ENCODE results near the gene LMNB1. TPM values are rescaled to one million over a fixed set of nuclear protein-coding genes. Genes with fewer than 3 reads are reported as not detected.
A peak's percentile ranks its signal among the peaks of the same experiment; 100 is the strongest.
"Not testable (repeated sequence)": the region's sequence is repeated elsewhere in the genome, so short reads cannot be mapped to it uniquely, and the experiment has no call there.

LMNB1 gene
- total and polyA plus RNA-seq, 11 donors = 0.27 to 27.8 (median 1.8) TPM

GRCh38 chr5:126849101-126849678 is 72.3 kb downstream of the LMNB1 start:
- no peak for TF ChIP-seq CTCF (IDR thresholded peaks at IDR 0.05)
- TF ChIP-seq POLR2A (IDR thresholded peaks at IDR 0.05) = no peak
- H3K4me1 ChIP-seq = peaks cover 0 to 65% (median 39%) of the 10 kb centered on the region in 12 donors
- no peak for DNase-seq
- 38 to 46% (median 46%) methylated on average over 3 of the region's 3 CpGs for WGBS, 4 donors
- H3K27ac ChIP-seq = peak overlapping the region in 3 of 12 donors; percentile 52 to 71 (median 58)
- H3K36me3 ChIP-seq = no peaks in the 10 kb centered on the region
- H3K27me3 ChIP-seq = no peaks in the 10 kb centered on the region
- peak in 2 of 4 donors; percentile 68 to 77 for ATAC-seq
- no peaks in the 10 kb centered on the region for H3K9me3 ChIP-seq
- intact Hi-C loops (cut with DNase I) = loop anchor here in 6 of 10 donors (5.0 kb wide), 2 partner anchors 183 to 193 kb away; partner anchors contain the start of gene MARCHF3 (in 4 of the 6)
- no peak overlapping the region for H3K4me3 ChIP-seq

- TF ChIP-seq POLR2A (IDR thresholded peaks at IDR 0.05) = no peak
- Histone ChIP-seq H3K27ac (peak overlapping the region; percentile 14 to 83 (median 56)), H3K9me3 (no peaks in the 10 kb centered on the region), H3K27me3 (no peaks in the 10 kb centered on the region), H3K36me3 (no peaks in the 10 kb centered on the region), H3K4me1 (peaks cover 0 to 62% (median 32%) of the 10 kb centered on the region in 12 donors), H3K4me3 (peak overlapping the region in 2 of 12 donors; percentile 11 to 13)
- DNase-seq (peak in 2 of 5 donors; percentile 25 to 39), ATAC-seq (peak; percentile 21 to 44 (median 36))
- WGBS, 4 donors = 46 to 59% (median 55%) methylated on average over 13 to 14 of the region's 14 CpGs
- intact Hi-C loops (cut with DNase I) = loop anchor here in 3 of 10 donors (10.0 kb wide), 1 partner anchor 183 kb away; the partner anchor contains the start of gene MARCHF3 (in 3 of the 3)
These were observed 74.6 kb downstream of the LMNB1 start for GRCh38 chr5:126851501-126852011.

GRCh38 chr5:126852091-126852571 is 75.2 kb downstream of the LMNB1 start:
- TF ChIP-seq POLR2A (IDR thresholded peaks at IDR 0.05) = no peak
- no peak for TF ChIP-seq CTCF (IDR thresholded peaks at IDR 0.05)
- intact Hi-C loops (cut with DNase I) = loop anchor here in 3 of 10 donors (10.0 kb wide), 1 partner anchor 183 kb away; the partner anchor contains the start of gene MARCHF3 (in 3 of the 3)
- 38 to 57% (median 50%) methylated on average over 4 of the region's 4 CpGs for WGBS, 4 donors
- H3K4me3 ChIP-seq = peak overlapping the region in 2 of 12 donors; percentile 11 to 13
- peaks cover 0 to 56% (median 32%) of the 10 kb centered on the region in 12 donors for H3K4me1 ChIP-seq
- peak; percentile 19 to 62 (median 48) for ATAC-seq
- DNase-seq = peak in 1 of 5 donors; percentile 23
- no peaks in the 10 kb centered on the region for H3K36me3 ChIP-seq
- H3K27me3 ChIP-seq = no peaks in the 10 kb centered on the region
- H3K9me3 ChIP-seq = no peaks in the 10 kb centered on the region
- H3K27ac ChIP-seq = peak overlapping the region; percentile 14 to 83 (median 47)

GRCh38 chr5:126852841-126853271 is 75.9 kb downstream of the LMNB1 start:
- intact Hi-C loops (cut with DNase I) = loop anchor here in 3 of 10 donors (10.0 kb wide), 1 partner anchor 182 kb away; the partner anchor contains the start of gene MARCHF3 (in 3 of the 3)
- Histone ChIP-seq H3K27me3 (no peaks in the 10 kb centered on the region), H3K27ac (peak overlapping the region in 6 of 12 donors; percentile 2 to 83 (median 52)), H3K4me3 (no peak overlapping the region), H3K36me3 (no peaks in the 10 kb centered on the region), H3K4me1 (peaks cover 0 to 52% (median 34%) of the 10 kb centered on the region in 12 donors), H3K9me3 (no peaks in the 10 kb centered on the region)
- no peak for ATAC-seq
- DNase-seq = no peak
- 70 to 73% (median 72%) methylated on average over 7 of the region's 7 CpGs for WGBS, 4 donors
- TF ChIP-seq CTCF (IDR thresholded peaks at IDR 0.05) (no peak), POLR2A (IDR thresholded peaks at IDR 0.05) (no peak)

GRCh38 chr5:126853541-126854307 is 76.8 kb downstream of the LMNB1 start:
- DNase-seq, H3K9me3 ChIP-seq, ATAC-seq, H3K27me3 ChIP-seq, H3K36me3 ChIP-seq: not testable (repeated sequence)
- intact Hi-C loops (cut with DNase I) = loop anchor here in 3 of 10 donors (10.0 kb wide), 1 partner anchor 181 kb away; the partner anchor contains the start of gene MARCHF3 (in 3 of the 3)
- H3K4me1 ChIP-seq = peaks cover 0 to 46% (median 29%) of the 10 kb centered on the region in 12 donors
- peak overlapping the region in 1 of 12 donors; percentile 15 for H3K4me3 ChIP-seq
- WGBS, 4 donors = 91 to 97% (median 92%) methylated on average over 21 to 27 of the region's 27 CpGs
- peak overlapping the region in 1 of 12 donors; percentile 27 for H3K27ac ChIP-seq
